Psoas muscle (tissue), 8 donors: ENCODE results near the gene POLR2J. TPM values are rescaled to one million over a fixed set of nuclear protein-coding genes. Genes with fewer than 3 reads are reported as not detected.

Experiments used
- ATAC-seq, 4 donors: fragments of 200-7000 bp; cut with Tn5 transposase; one replicate each; pipeline ENCODE4 v1.9.1; 2020; ENCODE audit warnings: moderate library complexity in 3 of 4, mild to moderate bottlenecking in 2 of 4
- DNase-seq, 2 donors: peaks; one replicate each; pipeline ENCODE4 v3.0.0-alpha.2; 2020
- H3K27ac ChIP-seq: fragments of 200-600 bp; one replicate; pipeline ENCODE4 v1.8.0; 2022
- H3K27me3 ChIP-seq, 3 donors: fragments of 200-600 bp in 1 of 3; one replicate each; pipeline versions ENCODE4 v1.6.1 to v1.8.0; 2013 to 2022; ENCODE audit warnings: low read length in 2 of 3, mild to moderate bottlenecking in 2 of 3, moderate library complexity in 1 of 3; ENCODE audit not compliant: insufficient read depth in 3 of 3
- H3K36me3 ChIP-seq, 2 donors: fragments of 200-600 bp in 1 of 2; one replicate each; pipeline versions ENCODE4 v1.6.1 to v1.8.0; 2013 to 2022; ENCODE audit warnings: low read depth in 1 of 2, mild to moderate bottlenecking in 1 of 2, moderate library complexity in 1 of 2; ENCODE audit not compliant: insufficient read depth in 1 of 2
- H3K4me1 ChIP-seq: fragments of 200-600 bp; one replicate; pipeline ENCODE4 v1.8.0; 2022
- H3K4me3 ChIP-seq: fragments of 200-600 bp; one replicate; pipeline ENCODE4 v1.8.0; 2022; ENCODE audit warnings: mild to moderate bottlenecking
- H3K9me3 ChIP-seq: fragments of 200-600 bp; one replicate; pipeline ENCODE4 v1.8.0; 2022
- WGBS, 3 donors: extraction: QIAGEN DNeasy Blood & Tissue Kit; methylation state at CpG; one replicate each; pipeline versions ENCODE4 v1.1.6 to v1.1.7; 2013; 5-methylcytosine and 5-hydroxymethylcytosine counted together
- intact Hi-C, 2 donors: fragments of 100-400 bp; cut with DNase I; formaldehyde crosslinking; loops; one replicate each; pipeline versions ENCODE4 v1.11.0 to v1.14.2; 2022
- polyA plus RNA-seq, 3 donors: library from polyadenylated mRNA; stranded (reverse); fragments of 200-250 nt; gene quantifications; one replicate each; pipeline ENCODE4 v1.2.3, GENCODE V29; 2013
- total RNA-seq, 4 donors: library from RNA; stranded (reverse); fragmentation: NEBNext Ultra II Directional in 2 of 4; extraction: Animal tissue kit (Norgen Biotek cat#: 25700) in 2 of 4; gene quantifications; one replicate each; pipeline versions ENCODE4 v1.2.1 to v1.2.4, GENCODE V29; 2021 to 2023
- TF ChIP-seq, protein P1 (sequence below): fragments of 200-600 bp; IDR thresholded peaks from one replicate; pipeline ENCODE4 v1.8.0; 2022; ENCODE audit warnings: antibody characterized with exemption
- donor health status: healthy with polysubstance abuse.
- donor health status: DM: no; HTN: no; CAD: no; lungs with moderate emphysema.
- donor health status: Bipolar disorder and iron deficiency.
- donor health status: healthy.
- donor health status: DM: yes; HTN: yes; CAD: no.
- donor health status: DM: no; HTN: no; CAD: no.
- donor health status: DM: no; HTN: no; CAD: no.
- donor health status: DM: yes; HTN: yes; CAD: no.

Gene POLR2J
- total and polyA plus RNA-seq, 7 donors, result 55.9 to 229 (median 101) TPM

DNA sequence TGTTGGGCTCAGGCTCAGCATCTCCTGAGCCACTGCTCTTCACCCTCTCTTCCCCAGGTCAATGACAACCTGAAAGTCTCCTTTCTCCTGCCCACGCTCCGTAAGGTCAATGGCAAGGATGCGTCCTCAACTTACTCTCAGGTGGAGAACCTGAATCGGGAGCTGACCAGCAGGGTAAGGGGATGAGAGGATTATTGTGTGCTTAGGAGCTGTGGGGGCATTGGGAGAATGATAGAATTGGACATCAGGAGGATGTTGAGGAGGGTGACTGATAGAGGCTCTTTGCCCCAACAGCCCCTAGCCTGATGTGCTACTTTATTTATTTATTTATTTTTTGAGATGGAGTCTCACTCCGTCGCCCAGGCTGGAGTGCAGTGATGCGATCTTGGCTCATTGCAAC is 12.6 kb downstream of the POLR2J start:
- Histone ChIP-seq H3K27me3 (no peaks in the 10 kb centered on the region), H3K27ac (no peak overlapping the region), H3K36me3 (peaks cover 0 to 9% of the 10 kb centered on the region in 2 donors), H3K4me1 (peaks cover 15% of the 10 kb centered on the region), H3K9me3 (no peaks in the 10 kb centered on the region), H3K4me3 (peak overlapping the region; percentile 78)
- 94 to 96% (median 95%) methylated on average over 7 of the region's 7 CpGs for WGBS, 3 donors
- TF ChIP-seq, protein P1, sequence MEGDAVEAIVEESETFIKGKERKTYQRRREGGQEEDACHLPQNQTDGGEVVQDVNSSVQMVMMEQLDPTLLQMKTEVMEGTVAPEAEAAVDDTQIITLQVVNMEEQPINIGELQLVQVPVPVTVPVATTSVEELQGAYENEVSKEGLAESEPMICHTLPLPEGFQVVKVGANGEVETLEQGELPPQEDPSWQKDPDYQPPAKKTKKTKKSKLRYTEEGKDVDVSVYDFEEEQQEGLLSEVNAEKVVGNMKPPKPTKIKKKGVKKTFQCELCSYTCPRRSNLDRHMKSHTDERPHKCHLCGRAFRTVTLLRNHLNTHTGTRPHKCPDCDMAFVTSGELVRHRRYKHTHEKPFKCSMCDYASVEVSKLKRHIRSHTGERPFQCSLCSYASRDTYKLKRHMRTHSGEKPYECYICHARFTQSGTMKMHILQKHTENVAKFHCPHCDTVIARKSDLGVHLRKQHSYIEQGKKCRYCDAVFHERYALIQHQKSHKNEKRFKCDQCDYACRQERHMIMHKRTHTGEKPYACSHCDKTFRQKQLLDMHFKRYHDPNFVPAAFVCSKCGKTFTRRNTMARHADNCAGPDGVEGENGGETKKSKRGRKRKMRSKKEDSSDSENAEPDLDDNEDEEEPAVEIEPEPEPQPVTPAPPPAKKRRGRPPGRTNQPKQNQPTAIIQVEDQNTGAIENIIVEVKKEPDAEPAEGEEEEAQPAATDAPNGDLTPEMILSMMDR, result no peak
- DNase-seq (no peak), ATAC-seq (no peak)
- intact Hi-C loops, result no loop called here

GRCh38 chr7:102464577-102465280 is 14.0 kb downstream of the POLR2J start, which contains the start of the genes ALKBH4 and LRWD1:
ALKBH4 (minus strand) TSS chr7:102464863; CDS start chr7:102464836, 27 bp downstream.
LRWD1 (plus strand) TSS chr7:102464984; CDS start chr7:102465081, 97 bp downstream.
- Histone ChIP-seq H3K4me3 (peak within 1 kb of the TSS; percentile 78), H3K4me1 (peaks cover 15% of the 10 kb centered on the region), H3K27ac (peak within 1 kb of the TSS; percentile 71), H3K27me3 (no peaks in the 10 kb centered on the region), H3K9me3 (no peaks in the 10 kb centered on the region), H3K36me3 (peaks cover 0 to 8% of the 10 kb centered on the region in 2 donors)
- intact Hi-C loops, result loop anchor here in 1 of 2 donors (5.0 kb wide), 1 partner anchor 52 kb away; no protein-coding TSS in a partner anchor
- ATAC-seq (peak; percentile 95 to 97 (median 96)), DNase-seq (peak; percentile 96 to 98)
- 0 to 1% (median 1%) methylated on average over 75 to 81 of the region's 81 CpGs for WGBS, 3 donors
- TF ChIP-seq, protein P1, result peak; percentile 17

DNA sequence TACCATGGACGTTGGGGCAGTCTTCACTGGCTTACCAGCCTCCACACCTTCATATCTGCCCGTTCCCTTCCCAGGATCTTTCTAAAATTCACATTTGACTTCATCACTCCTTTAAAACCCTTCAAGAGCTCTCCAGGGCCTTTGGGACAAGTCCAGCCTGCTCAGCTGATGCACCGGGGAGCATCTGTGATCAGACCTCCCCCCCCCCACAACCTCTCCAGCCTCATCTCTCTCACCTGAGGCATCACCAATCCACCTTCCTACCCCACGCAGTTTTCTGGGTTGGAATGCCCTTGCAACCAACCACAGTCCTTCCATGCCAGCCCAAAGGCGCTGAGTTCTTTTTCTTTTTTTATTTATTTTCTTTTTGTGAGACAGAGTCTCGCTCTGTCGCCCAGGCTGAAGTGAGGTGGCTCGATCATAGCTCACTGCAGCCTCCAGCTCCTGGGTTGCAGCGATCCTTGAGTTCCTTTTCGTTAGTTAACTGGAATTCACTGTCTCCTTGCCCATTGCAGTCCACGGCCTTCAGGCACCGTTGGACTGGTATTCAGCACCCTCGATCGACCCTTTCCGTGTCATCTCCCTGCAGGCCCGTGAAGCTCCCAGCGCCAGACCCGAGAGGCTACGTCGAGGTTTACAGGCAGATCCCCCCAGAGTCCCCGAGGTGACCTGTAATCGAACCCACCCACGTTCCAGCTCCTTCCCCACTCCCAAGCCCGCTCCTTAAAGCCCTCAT is 14.7 kb downstream of the POLR2J start:
- Histone ChIP-seq H3K36me3 (peaks cover 0 to 11% of the 10 kb centered on the region in 2 donors), H3K27ac (peak overlapping the region; percentile 71), H3K4me1 (peaks cover 15% of the 10 kb centered on the region), H3K4me3 (peak overlapping the region; percentile 78), H3K27me3 (no peaks in the 10 kb centered on the region), H3K9me3 (no peaks in the 10 kb centered on the region)
- ATAC-seq (peak; percentile 2 to 8 (median 4)), DNase-seq (no peak)
- WGBS, 3 donors, result 8 to 13% (median 9%) methylated on average over 24 of the region's 24 CpGs
- TF ChIP-seq, protein P1, result no peak
- intact Hi-C loops, result loop anchor here in 1 of 2 donors (5.0 kb wide), 1 partner anchor 52 kb away; no protein-coding TSS in a partner anchor

GRCh38 chr7:102460467-102460866 is 18.3 kb downstream of the POLR2J start:
- ATAC-seq (no peak), DNase-seq (no peak)
- H3K36me3 ChIP-seq, result peaks cover 3 to 37% of the 10 kb centered on the region in 2 donors
- no peak overlapping the region for H3K4me3 ChIP-seq
- no peaks in the 10 kb centered on the region for H3K27me3 ChIP-seq
- TF ChIP-seq, protein P1, result no peak
- no peak overlapping the region for H3K27ac ChIP-seq
- peaks cover 10% of the 10 kb centered on the region for H3K4me1 ChIP-seq
- WGBS, 3 donors, result 75 to 83% (median 77%) methylated on average over 8 of the region's 8 CpGs
- no peaks in the 10 kb centered on the region for H3K9me3 ChIP-seq
- intact Hi-C loops, result loop anchor here in 1 of 2 donors (5.0 kb wide), 1 partner anchor 48 kb away; no protein-coding TSS in a partner anchor
